GM19240 (cell line): ENCODE results near the gene AKIRIN2.
"Not testable (repeated sequence)": the region's sequence is repeated elsewhere in the genome, so short reads cannot be mapped to it uniquely, and the experiment has no call there.

Experiments used
- DNase-seq: peaks from one replicate; pipeline ENCODE4 v3.0.0; 2011; ENCODE audit warnings: low spot score; ENCODE audit not compliant: insufficient read length

AKIRIN2 gene

GRCh38 chr6:87718662-87719433 is 16.8 kb upstream of the AKIRIN2 start:
- no peak for DNase-seq

- no peak for DNase-seq
Observed at GRCh38 chr6:87716928-87717614, 15.0 kb upstream of the AKIRIN2 start.

GRCh38 chr6:87714093-87714842 is 12.2 kb upstream of the AKIRIN2 start:
- no peak for DNase-seq

GRCh38 chr6:87712713-87713112 is 10.7 kb upstream of the AKIRIN2 start:
- not testable (repeated sequence) for DNase-seq

DNA sequence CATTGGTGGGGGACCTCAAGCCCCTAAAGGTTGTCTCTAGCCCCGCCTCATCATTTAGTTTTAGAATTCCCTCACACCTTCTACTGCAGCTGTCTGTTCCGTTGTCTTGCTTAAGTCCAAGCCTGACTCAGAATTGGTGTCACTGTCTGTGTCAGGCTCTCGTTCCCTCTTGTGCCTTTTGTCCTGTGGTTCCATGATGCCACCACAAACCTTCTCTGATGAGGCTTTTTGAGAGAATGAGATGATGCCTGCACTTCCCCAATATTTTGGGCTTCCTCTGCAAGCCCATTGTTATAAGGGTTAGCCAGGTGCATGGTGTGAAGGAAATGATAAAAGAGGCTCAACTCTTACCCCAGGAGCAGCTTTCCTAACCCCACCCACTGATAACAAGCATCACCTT is 8.1 kb upstream of the AKIRIN2 start:
- no peak for DNase-seq

GRCh38 chr6:87708581-87709427 is 6.8 kb upstream of the AKIRIN2 start:
- DNase-seq, result not testable (repeated sequence)

GRCh38 chr6:87706187-87706966 is 4.3 kb upstream of the AKIRIN2 start:
- no peak for DNase-seq

GRCh38 chr6:87705070-87705691 is 3.1 kb upstream of the AKIRIN2 start:
- no peak for DNase-seq

- not testable (repeated sequence) for DNase-seq
Observed at GRCh38 chr6:87703039-87703438, 1.0 kb upstream of the AKIRIN2 start.

- no peak for DNase-seq
Observed at GRCh38 chr6:87702589-87702945, 534 bp upstream of the AKIRIN2 start.

- no peak for DNase-seq
Observed at GRCh38 chr6:87701344-87701675, 723 bp downstream of the AKIRIN2 start.

- DNase-seq, result no peak
Observed at GRCh38 chr6:87700397-87701343, 1.4 kb downstream of the AKIRIN2 start.

DNA sequence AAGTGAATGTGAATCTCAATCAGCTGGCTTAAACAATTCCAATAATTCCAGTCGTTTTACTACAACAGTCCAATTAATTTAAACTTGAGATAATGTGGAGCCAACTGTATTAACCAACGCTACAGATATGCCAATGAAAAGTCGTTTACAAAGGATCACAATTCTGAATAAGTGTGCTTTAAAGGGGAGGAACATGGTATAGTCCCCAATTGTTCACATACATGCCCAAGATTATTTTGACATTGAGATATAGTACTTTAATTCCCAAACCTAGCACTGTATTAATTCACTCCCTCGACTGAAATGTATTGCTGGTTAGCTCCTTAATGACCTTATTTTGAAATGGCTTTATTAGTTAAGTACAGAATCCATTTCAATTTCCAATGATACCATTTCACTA is 2.5 kb downstream of the AKIRIN2 start:
- no peak for DNase-seq

DNA sequence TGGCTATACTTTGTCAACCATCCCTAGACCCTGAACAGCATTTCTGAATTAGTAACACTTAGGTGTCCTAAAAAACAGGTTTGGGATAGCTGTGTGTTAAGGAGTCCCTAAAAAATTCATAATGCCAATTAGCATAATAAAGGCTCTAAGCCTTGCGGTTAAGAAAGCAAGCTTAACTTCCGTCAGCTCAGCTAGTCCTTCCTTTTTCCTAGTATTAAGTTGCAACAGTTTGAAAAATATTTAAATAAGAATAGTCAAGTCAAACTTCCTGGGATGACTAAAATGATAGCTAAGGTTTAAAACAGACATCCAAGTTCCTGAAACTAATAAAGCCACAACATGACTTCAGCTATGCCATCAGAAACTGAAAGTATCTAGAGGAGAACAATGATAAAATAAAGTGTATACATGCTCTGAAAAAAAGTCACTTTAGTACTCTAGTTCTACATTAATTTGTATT is 3.5 kb downstream of the AKIRIN2 start:
- DNase-seq, result no peak

- DNase-seq, result no peak
Observed at GRCh38 chr6:87697581-87698546, 4.2 kb downstream of the AKIRIN2 start.

GRCh38 chr6:87696817-87697216 is 5.2 kb downstream of the AKIRIN2 start:
- not testable (repeated sequence) for DNase-seq

DNA sequence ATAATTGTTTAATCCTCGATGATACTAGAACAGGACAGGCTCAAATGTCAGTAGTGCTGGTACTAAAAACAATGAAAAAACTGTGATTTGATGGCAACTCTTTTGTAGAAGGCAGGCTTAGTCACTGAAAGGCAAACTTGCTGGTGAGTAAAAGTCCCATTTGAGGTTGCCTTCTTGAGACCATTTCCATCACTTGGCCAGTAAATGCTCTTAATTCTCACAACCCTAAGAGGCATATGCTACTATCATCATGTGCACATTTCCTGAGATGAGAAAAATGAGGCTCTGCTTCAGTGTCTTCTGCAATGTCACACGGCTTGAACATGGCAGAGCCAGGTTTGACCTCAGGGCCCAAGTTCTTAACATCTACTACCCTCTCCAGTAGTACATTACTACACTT is 9.9 kb downstream of the AKIRIN2 start:
- DNase-seq, result no peak

GRCh38 chr6:87690441-87690840 is 11.6 kb downstream of the AKIRIN2 start:
- DNase-seq, result no peak
